ENCODE results near the gene EML5.

Gene EML5

DNA sequence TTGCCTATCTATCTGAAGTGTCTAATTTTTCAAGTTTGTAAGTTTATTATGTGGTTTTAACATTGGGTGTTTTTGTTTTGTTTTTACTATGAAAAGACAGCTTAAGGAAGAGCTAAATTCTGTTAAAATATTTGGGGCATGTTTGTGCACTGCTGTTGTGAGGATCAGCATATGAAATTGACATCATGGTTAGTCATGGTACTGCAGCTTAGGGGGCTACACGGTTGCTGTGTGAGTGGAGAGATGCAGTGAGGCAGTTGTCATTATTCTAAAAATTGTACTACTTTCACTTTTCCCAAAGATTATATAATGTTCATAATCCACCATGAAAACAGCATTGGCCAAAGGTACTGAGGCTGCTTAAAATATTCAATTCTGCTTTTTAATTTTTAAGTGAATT, 180.9 kb downstream of the EML5 start:
- no peak overlapping the region for H3K4me3 ChIP-seq (ENCODE audit: low read length in 2 of 2)
- peaks cover 56 to 68% of the 10 kb centered on the region in 2 donors for H3K36me3 ChIP-seq (ENCODE audit: control insufficient read depth in 2 of 2, insufficient read depth in 2 of 2, low read length in 2 of 2)
- no peak overlapping the region for H3K9ac ChIP-seq (ENCODE audit: low read depth in 1 of 2, low read length in 2 of 2)
- no peak overlapping the region for H3K27ac ChIP-seq (ENCODE audit: low read depth in 2 of 2, low read length in 2 of 2)
- no peaks in the 10 kb centered on the region for H3K9me3 ChIP-seq (ENCODE audit: control insufficient read depth in 2 of 2, low read length in 2 of 2)
- H3K4me1 ChIP-seq (ENCODE audit: control insufficient read depth in 2 of 2, insufficient read depth in 2 of 2, low read length in 2 of 2): no peaks in the 10 kb centered on the region
- no peaks in the 10 kb centered on the region for H3K27me3 ChIP-seq (ENCODE audit: control insufficient read depth in 2 of 2, insufficient read depth in 2 of 2, low read length in 2 of 2)

- no peaks in the 10 kb centered on the region for H3K9me3 ChIP-seq (ENCODE audit: control insufficient read depth in 2 of 2, low read length in 2 of 2)
- H3K27ac ChIP-seq (ENCODE audit: low read depth in 2 of 2, low read length in 2 of 2): no peak overlapping the region
- H3K27me3 ChIP-seq (ENCODE audit: control insufficient read depth in 2 of 2, insufficient read depth in 2 of 2, low read length in 2 of 2): no peaks in the 10 kb centered on the region
- H3K36me3 ChIP-seq (ENCODE audit: control insufficient read depth in 2 of 2, insufficient read depth in 2 of 2, low read length in 2 of 2): peaks cover 74 to 84% of the 10 kb centered on the region in 2 donors
- H3K4me1 ChIP-seq (ENCODE audit: control insufficient read depth in 2 of 2, insufficient read depth in 2 of 2, low read length in 2 of 2): no peaks in the 10 kb centered on the region
- no peak overlapping the region for H3K4me3 ChIP-seq (ENCODE audit: low read length in 2 of 2)
- no peak overlapping the region for H3K9ac ChIP-seq (ENCODE audit: low read depth in 1 of 2, low read length in 2 of 2)
Observed at GRCh38 chr14:88607829-88608228, 184.9 kb downstream of the EML5 start.

GRCh38 chr14:88605594-88605993, 187.2 kb downstream of the EML5 start:
- Histone ChIP-seq H3K4me1 (ENCODE audit: control insufficient read depth in 2 of 2, insufficient read depth in 2 of 2, low read length in 2 of 2) (no peaks in the 10 kb centered on the region), H3K9ac (ENCODE audit: low read depth in 1 of 2, low read length in 2 of 2) (no peak overlapping the region), H3K36me3 (ENCODE audit: control insufficient read depth in 2 of 2, insufficient read depth in 2 of 2, low read length in 2 of 2) (peaks cover 75 to 85% of the 10 kb centered on the region in 2 donors), H3K9me3 (ENCODE audit: control insufficient read depth in 2 of 2, low read length in 2 of 2) (no peaks in the 10 kb centered on the region), H3K27me3 (ENCODE audit: control insufficient read depth in 2 of 2, insufficient read depth in 2 of 2, low read length in 2 of 2) (no peaks in the 10 kb centered on the region), H3K4me3 (ENCODE audit: low read length in 2 of 2) (no peak overlapping the region), H3K27ac (ENCODE audit: low read depth in 2 of 2, low read length in 2 of 2) (no peak overlapping the region)

- Histone ChIP-seq H3K4me3 (ENCODE audit: low read length in 2 of 2) (no peak overlapping the region), H3K27ac (ENCODE audit: low read depth in 2 of 2, low read length in 2 of 2) (no peak overlapping the region), H3K27me3 (ENCODE audit: control insufficient read depth in 2 of 2, insufficient read depth in 2 of 2, low read length in 2 of 2) (no peaks in the 10 kb centered on the region), H3K9me3 (ENCODE audit: control insufficient read depth in 2 of 2, low read length in 2 of 2) (no peaks in the 10 kb centered on the region), H3K4me1 (ENCODE audit: control insufficient read depth in 2 of 2, insufficient read depth in 2 of 2, low read length in 2 of 2) (no peaks in the 10 kb centered on the region), H3K9ac (ENCODE audit: low read depth in 1 of 2, low read length in 2 of 2) (no peak overlapping the region), H3K36me3 (ENCODE audit: control insufficient read depth in 2 of 2, insufficient read depth in 2 of 2, low read length in 2 of 2) (peaks cover 76 to 79% of the 10 kb centered on the region in 2 donors)
Observed at GRCh38 chr14:88604212-88604611, 188.5 kb downstream of the EML5 start.

DNA sequence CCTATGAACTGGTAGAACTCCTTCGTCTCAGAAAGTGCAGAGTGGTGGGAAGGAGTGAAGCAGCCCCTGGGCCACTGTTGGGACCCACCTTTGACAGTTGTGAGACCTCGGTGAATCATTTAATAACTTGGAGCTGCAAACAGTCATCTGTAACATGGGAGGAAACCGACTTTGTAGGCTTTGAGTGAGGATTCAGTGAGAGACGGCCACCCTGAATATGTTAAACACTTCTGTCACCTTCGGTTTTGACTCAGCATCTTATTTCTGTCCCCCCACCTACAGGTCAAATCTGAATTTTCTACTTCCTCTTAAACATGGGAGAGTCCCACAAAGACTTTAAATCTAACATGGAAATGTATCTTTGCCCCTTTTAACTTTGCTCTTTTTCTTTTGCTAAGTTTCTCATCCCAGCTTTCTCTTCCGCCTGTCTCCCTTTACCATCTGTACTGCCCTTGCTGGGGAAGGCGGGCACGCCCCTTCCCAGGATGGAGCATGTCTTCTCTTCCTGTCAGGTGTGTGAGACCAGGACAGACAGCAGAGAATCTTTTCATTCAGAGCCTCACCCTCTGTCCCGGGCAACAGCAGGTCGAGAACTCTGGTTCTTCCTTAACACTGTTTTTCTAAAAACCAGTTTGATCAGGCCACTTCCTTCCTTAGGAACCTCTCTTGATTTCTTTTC, 192.9 kb downstream of the EML5 start:
- Histone ChIP-seq H3K4me1 (ENCODE audit: control insufficient read depth in 2 of 2, insufficient read depth in 2 of 2, low read length in 2 of 2) (no peaks in the 10 kb centered on the region), H3K9me3 (ENCODE audit: control insufficient read depth in 2 of 2, low read length in 2 of 2) (no peaks in the 10 kb centered on the region), H3K27me3 (ENCODE audit: control insufficient read depth in 2 of 2, insufficient read depth in 2 of 2, low read length in 2 of 2) (no peaks in the 10 kb centered on the region), H3K4me3 (ENCODE audit: low read length in 2 of 2) (no peak overlapping the region), H3K9ac (ENCODE audit: low read depth in 1 of 2, low read length in 2 of 2) (no peak overlapping the region), H3K36me3 (ENCODE audit: control insufficient read depth in 2 of 2, insufficient read depth in 2 of 2, low read length in 2 of 2) (peaks cover 74 to 76% of the 10 kb centered on the region in 2 donors), H3K27ac (ENCODE audit: low read depth in 2 of 2, low read length in 2 of 2) (no peak overlapping the region)

DNA sequence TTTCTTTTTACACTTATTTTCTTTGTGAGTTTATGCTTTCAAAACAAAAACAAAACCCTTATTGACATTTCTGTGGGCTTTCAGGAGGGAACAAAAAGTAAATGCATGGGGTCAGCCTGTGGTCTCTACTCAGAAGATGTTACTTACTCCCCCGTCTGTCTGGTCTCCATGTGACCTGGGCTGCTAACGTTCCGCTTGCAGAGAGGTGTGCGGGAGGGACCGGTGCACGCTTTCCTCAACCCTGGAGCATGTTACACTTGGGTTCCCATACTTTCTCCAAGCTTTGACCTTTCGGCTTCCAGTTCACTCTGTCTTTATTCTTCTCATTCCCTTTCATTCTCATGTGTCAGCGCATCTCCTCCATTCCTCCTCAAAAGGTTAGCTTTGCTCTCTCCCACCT, 193.4 kb downstream of the EML5 start:
- Histone ChIP-seq H3K36me3 (ENCODE audit: control insufficient read depth in 2 of 2, insufficient read depth in 2 of 2, low read length in 2 of 2) (peaks cover 75 to 76% of the 10 kb centered on the region in 2 donors), H3K4me3 (ENCODE audit: low read length in 2 of 2) (no peak overlapping the region), H3K9me3 (ENCODE audit: control insufficient read depth in 2 of 2, low read length in 2 of 2) (no peaks in the 10 kb centered on the region), H3K27ac (ENCODE audit: low read depth in 2 of 2, low read length in 2 of 2) (no peak overlapping the region), H3K4me1 (ENCODE audit: control insufficient read depth in 2 of 2, insufficient read depth in 2 of 2, low read length in 2 of 2) (no peaks in the 10 kb centered on the region), H3K27me3 (ENCODE audit: control insufficient read depth in 2 of 2, insufficient read depth in 2 of 2, low read length in 2 of 2) (no peaks in the 10 kb centered on the region), H3K9ac (ENCODE audit: low read depth in 1 of 2, low read length in 2 of 2) (no peak overlapping the region)

GRCh38 chr14:88598097-88598675, 194.6 kb downstream of the EML5 start:
- H3K36me3 ChIP-seq (ENCODE audit: control insufficient read depth in 2 of 2, insufficient read depth in 2 of 2, low read length in 2 of 2): peaks cover 72 to 73% of the 10 kb centered on the region in 2 donors
- no peak overlapping the region for H3K9ac ChIP-seq (ENCODE audit: low read depth in 1 of 2, low read length in 2 of 2)
- H3K27ac ChIP-seq (ENCODE audit: low read depth in 2 of 2, low read length in 2 of 2): no peak overlapping the region
- no peak overlapping the region for H3K4me3 ChIP-seq (ENCODE audit: low read length in 2 of 2)
- no peaks in the 10 kb centered on the region for H3K9me3 ChIP-seq (ENCODE audit: control insufficient read depth in 2 of 2, low read length in 2 of 2)
- H3K27me3 ChIP-seq (ENCODE audit: control insufficient read depth in 2 of 2, insufficient read depth in 2 of 2, low read length in 2 of 2): no peaks in the 10 kb centered on the region
- H3K4me1 ChIP-seq (ENCODE audit: control insufficient read depth in 2 of 2, insufficient read depth in 2 of 2, low read length in 2 of 2): no peaks in the 10 kb centered on the region

- H3K9me3 ChIP-seq (ENCODE audit: control insufficient read depth in 2 of 2, low read length in 2 of 2): no peaks in the 10 kb centered on the region
- no peak overlapping the region for H3K27ac ChIP-seq (ENCODE audit: low read depth in 2 of 2, low read length in 2 of 2)
- no peak overlapping the region for H3K9ac ChIP-seq (ENCODE audit: low read depth in 1 of 2, low read length in 2 of 2)
- H3K36me3 ChIP-seq (ENCODE audit: control insufficient read depth in 2 of 2, insufficient read depth in 2 of 2, low read length in 2 of 2): peaks cover 70% of the 10 kb centered on the region in 2 donors
- no peaks in the 10 kb centered on the region for H3K4me1 ChIP-seq (ENCODE audit: control insufficient read depth in 2 of 2, insufficient read depth in 2 of 2, low read length in 2 of 2)
- H3K4me3 ChIP-seq (ENCODE audit: low read length in 2 of 2): no peak overlapping the region
- no peaks in the 10 kb centered on the region for H3K27me3 ChIP-seq (ENCODE audit: control insufficient read depth in 2 of 2, insufficient read depth in 2 of 2, low read length in 2 of 2)
Observed at GRCh38 chr14:88597601-88598000, 195.2 kb downstream of the EML5 start.

DNA sequence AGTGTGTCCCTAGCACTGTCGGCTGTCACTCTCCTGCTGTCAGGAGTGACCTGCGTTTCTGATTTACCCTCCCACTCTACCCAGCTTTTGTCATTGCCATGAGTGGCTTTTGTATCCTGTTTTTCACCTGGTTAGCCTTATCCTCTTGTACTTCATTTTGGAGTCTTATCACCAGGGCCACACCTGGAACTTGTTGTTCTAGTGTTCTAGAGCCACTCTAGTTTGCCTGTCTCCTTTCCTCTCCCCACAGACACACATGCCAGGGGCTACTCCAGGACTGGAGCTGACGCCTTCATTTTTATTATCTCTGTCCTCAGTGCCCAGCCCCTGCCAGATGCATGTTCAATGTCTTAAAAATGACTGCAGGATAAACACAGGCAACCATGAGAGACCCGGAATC, 195.7 kb downstream of the EML5 start:
- Histone ChIP-seq H3K27ac (ENCODE audit: low read depth in 2 of 2, low read length in 2 of 2) (no peak overlapping the region), H3K27me3 (ENCODE audit: control insufficient read depth in 2 of 2, insufficient read depth in 2 of 2, low read length in 2 of 2) (no peaks in the 10 kb centered on the region), H3K9me3 (ENCODE audit: control insufficient read depth in 2 of 2, low read length in 2 of 2) (no peaks in the 10 kb centered on the region), H3K4me1 (ENCODE audit: control insufficient read depth in 2 of 2, insufficient read depth in 2 of 2, low read length in 2 of 2) (no peaks in the 10 kb centered on the region), H3K4me3 (ENCODE audit: low read length in 2 of 2) (no peak overlapping the region), H3K36me3 (ENCODE audit: control insufficient read depth in 2 of 2, insufficient read depth in 2 of 2, low read length in 2 of 2) (peaks cover 66% of the 10 kb centered on the region in 2 donors), H3K9ac (ENCODE audit: low read depth in 1 of 2, low read length in 2 of 2) (no peak overlapping the region)

GRCh38 chr14:88592031-88592430, 200.7 kb downstream of the EML5 start:
- H3K27me3 ChIP-seq (ENCODE audit: control insufficient read depth in 2 of 2, insufficient read depth in 2 of 2, low read length in 2 of 2): no peaks in the 10 kb centered on the region
- no peaks in the 10 kb centered on the region for H3K4me1 ChIP-seq (ENCODE audit: control insufficient read depth in 2 of 2, insufficient read depth in 2 of 2, low read length in 2 of 2)
- no peaks in the 10 kb centered on the region for H3K9me3 ChIP-seq (ENCODE audit: control insufficient read depth in 2 of 2, low read length in 2 of 2)
- H3K36me3 ChIP-seq (ENCODE audit: control insufficient read depth in 2 of 2, insufficient read depth in 2 of 2, low read length in 2 of 2): peaks cover 42 to 46% of the 10 kb centered on the region in 2 donors
- no peak overlapping the region for H3K4me3 ChIP-seq (ENCODE audit: low read length in 2 of 2)
- no peak overlapping the region for H3K9ac ChIP-seq (ENCODE audit: low read depth in 1 of 2, low read length in 2 of 2)
- no peak overlapping the region for H3K27ac ChIP-seq (ENCODE audit: low read depth in 2 of 2, low read length in 2 of 2)

All from mucosa of rectum (tissue), 2 donors.